Measurements from ENCODE around the gene NFILZ.

The NFILZ gene

GRCh38 chr19:8629996-8630683, at the start of gene NFILZ:
Gene NFILZ (plus strand): TSS chr19:8630633. CDS start chr19:8676766, 46,133 bp downstream.
- no peak for DNase-seq

DNA sequence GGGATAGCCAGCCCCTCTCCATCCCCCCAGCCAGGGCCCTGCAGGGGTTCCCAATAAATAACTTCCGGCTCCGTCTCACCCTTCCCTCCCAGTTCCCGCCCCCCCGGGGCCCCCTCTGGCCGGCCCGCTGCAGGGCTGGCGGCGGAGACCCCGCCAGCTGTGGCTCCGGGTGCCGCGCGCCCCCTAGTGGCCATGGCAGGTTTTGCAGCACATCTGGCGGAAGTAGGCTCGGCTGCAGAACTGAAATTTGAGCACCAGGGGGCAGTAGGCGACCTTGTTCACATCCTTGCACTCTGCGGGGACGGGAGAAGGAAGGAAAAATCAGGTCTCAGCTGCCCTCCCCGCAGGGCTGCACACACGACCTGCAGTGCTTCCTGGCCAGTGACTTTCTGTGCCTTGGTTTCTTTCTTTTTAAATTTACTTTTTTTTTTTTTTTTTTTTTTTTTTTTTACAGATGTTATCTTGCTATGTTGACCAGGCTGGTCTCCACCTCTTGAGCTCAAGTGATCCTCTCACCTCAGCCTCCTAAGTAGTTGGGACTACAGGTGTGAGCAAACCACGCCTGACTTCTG, 49.6 kb upstream of the NFILZ start:
- DNase-seq, result no peak

- no peak for DNase-seq
These were observed 45.2 kb upstream of the NFILZ start for GRCh38 chr19:8584965-8585893.

- no peak for DNase-seq
These were observed 44.3 kb upstream of the NFILZ start for GRCh38 chr19:8585894-8586750.

DNA sequence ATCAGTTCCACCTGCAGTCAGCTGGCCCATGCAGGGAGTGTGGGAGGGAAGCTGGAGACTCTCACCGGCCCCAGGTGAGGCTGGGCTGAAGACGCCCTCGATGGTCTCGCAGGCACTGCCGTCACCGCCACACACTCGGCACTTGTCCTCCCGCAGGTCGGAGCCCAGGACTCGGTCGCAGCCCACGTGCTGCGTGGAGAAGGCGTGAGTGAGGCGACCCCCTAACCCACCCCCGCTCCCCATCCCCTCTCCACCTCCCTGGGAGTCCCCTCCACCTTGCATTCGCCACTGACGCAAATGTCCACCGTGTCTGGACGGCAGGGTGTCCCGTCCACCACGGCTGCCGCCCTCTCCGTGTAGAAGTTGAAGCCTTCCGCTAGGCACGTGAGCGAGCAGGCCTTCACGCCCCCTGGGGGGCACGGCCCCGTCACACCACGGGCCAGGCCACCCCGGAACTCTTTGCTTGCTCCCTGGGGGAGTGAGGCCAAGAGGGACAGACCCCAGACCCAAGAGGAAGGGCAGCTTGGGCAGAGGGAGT, 41.2 kb upstream of the NFILZ start:
- DNase-seq, result no peak

- no peak for DNase-seq
These were observed 38.0 kb upstream of the NFILZ start for GRCh38 chr19:8592231-8593009.

DNA sequence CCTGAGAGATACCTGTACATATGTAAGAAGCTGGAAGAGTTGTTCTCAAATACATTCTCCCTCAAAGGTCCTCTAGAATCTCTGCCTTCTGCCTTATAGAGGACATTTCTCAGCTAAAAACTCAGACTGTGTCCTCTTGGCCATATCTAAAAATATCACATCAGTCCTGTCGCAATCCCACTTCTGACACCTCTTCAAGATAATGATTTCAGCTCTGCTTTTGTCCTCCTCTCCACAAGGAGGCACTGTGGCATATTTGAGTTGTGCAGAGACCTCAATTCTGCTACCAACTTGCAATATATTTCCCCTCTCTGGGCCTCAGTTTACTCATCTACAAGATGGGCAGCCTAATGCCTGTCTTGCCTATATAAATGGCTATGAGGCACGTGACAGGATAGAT, 36.5 kb upstream of the NFILZ start:
- no peak for DNase-seq

GRCh38 chr19:8595651-8596050, 34.8 kb upstream of the NFILZ start:
- DNase-seq, result no peak

DNA sequence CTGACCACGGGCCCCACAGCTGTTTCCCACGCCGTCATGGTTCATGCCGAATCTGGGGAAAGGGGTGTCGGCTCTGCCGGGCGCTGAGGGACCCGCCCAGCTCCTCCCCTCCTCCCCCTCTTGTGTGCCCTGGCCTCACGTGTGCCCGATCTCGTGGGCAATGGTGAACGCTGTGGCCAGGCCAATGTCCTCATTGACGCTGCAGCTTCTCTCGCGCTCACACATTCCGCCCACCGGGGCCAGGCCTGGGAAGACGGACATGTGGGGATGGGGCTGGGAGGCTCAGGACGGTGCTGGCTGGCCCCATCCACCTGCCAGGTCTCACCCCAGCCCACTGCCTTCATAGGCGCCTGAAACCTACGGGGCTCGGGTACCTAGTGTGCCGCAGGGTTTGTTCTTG, 34.3 kb upstream of the NFILZ start:
- DNase-seq, result no peak

DNA sequence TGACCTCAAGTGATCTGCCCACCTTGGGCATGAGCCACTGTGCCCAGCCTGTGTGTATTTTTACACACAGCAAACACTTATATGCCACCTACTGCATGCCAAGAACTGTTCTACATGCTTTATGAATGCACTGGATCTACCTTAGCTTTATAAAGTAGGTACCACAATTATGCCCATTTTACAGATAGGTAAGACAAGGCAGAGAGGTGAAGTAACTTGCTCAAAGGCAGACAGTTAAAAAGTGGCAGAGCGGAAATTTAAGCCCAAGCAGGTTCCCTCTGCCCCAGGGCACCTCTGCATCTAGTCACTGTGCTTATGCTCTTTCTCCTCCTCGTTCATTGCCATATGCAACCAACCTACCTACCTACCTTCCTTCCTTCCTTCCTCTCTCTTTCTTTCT, 30.4 kb upstream of the NFILZ start:
- DNase-seq, result no peak

- no peak for DNase-seq
These were observed 29.6 kb upstream of the NFILZ start for GRCh38 chr19:8600816-8601215.

DNA sequence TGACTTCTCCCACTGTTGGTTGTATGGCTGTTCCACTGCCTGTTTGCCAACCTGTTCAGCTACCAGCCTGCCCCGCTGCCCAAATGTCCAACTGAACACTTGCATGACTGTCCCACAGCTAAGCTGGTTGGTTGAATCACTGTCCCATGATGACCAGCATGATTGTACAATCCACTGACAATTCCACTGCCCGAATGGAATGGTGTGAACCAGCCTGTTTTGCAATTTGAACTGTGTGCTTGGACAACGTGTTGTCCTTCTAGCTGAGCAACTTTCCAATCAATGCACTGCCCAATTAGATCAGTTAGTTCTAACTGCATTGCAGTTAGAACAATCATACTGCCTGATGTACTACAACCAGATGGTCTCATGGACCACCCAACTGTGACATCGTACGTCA, 28.6 kb upstream of the NFILZ start:
- no peak for DNase-seq

GRCh38 chr19:8605514-8605913, 24.9 kb upstream of the NFILZ start:
- DNase-seq, result no peak

DNA sequence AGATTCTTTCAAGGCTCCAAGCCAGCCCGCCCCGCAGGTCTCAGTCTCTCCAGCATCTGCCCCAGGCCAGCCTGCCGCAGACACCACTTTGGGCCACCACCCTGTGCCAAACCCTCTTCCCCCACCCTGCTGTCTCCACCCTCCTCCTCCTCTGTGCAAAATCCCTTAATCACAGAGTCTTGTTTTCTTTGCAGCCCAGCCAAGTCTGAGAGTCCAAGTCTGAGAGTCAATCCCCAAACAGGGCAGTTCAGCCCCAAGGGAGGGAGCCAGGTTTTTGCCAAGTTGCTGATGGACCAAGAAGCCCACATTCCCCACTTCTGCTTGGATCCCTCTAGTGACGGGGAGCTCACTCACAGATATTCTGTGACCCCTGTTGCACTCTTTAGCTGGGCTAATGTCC, 23.0 kb upstream of the NFILZ start:
- no peak for DNase-seq

DNA sequence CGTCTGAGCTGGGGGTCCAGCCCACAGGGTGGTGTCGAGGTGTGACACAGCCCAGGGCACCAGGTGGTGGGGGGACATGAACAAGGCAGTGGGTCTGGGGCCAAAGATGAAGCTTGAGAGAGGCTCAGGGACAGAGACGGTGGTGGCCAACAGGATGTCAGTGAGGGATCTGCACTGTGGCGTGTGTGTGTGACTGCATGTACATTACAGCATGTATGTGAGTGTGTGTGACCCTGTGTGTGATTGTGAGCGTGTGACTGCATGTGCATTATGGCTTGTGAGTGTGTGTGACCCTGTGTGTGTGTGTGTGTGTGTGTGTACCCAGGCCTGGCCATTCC, 21.5 kb upstream of the NFILZ start:
- no peak for DNase-seq

DNA sequence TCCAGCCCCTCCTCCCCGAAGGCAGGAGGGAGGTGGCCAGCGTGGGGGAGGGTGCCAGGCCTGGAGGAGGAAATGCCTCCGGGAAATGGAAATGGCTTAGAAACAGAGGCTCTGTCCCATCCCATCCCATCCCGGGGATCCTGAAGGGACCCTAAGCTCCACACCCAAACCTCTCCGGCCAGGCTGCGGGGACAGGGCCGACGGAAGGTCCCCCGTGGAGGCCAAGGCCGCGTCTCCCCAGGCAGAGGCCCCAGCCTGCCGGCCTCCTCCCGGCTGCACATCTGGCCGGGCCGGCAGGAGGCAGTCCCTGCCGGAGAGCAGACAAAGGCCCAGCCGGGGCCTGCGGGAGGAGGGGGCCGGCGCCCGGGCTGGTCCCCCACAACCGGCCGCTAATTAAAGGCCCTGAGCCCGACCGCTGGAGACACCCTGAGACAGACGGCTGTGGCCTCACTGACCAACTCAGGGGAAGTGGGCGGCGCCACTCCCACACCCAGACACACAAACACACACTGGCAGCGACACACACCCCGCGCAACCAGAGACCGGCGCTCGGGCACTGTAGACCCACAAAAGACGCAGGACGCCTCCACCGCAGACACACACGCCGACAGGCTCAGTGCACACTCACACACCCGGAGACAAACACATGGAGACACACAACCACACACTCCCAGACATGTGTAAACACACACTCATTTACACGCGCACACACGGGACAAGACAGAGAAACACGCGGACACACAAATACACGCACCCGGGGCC, 21.0 kb upstream of the NFILZ start:
- DNase-seq, result no peak

GRCh38 chr19:8610041-8610935, 20.1 kb upstream of the NFILZ start, which contains the start of gene ADAMTS10:
Gene ADAMTS10 (minus strand): TSS chr19:8610715. CDS start chr19:8605710, 5,005 bp downstream.
- DNase-seq, result no peak

- no peak for DNase-seq
These were observed 19.5 kb upstream of the NFILZ start for GRCh38 chr19:8610936-8611300.

DNA sequence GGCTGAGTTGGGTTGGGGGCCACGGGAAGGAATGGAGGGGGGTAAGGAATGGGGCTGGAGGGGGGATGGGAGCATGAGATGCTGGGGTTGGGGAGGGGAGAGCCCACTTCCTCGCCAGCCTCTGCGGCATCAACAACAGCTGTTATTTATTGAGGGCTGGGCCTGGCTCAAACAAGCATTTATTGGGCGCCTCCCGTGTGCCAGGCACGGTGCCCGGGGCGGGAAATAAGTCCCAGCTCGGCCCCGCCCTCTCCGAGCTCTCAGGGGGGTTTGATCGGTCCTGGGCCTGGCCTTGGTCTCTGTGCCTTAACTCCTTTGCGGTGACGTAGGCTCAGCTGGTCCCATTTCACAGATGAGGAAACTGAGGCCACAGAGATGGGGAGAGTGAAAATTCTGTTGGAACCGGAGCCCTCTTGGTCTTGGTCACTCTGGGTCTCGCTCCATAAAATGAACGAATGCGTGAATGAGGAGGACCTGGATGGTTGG, 19.0 kb upstream of the NFILZ start:
- DNase-seq, result no peak
